GM13977 (cell line): ENCODE results near the gene PABPN1L.

Experiments used
- DNase-seq: peaks from one replicate; pipeline ENCODE4 v3.0.0; 2012; ENCODE audit warnings: low spot score
- CTCF ChIP-seq: IDR thresholded peaks from 2 replicates; pipeline ENCODE4 v1.5.1; 2012; ENCODE audit warnings: mild to moderate bottlenecking, control low read depth; ENCODE audit not compliant: insufficient read depth; ENCODE audit errors: extremely low read depth, missing control alignments
- in situ Hi-C: fragments of 300-500 bp; cut with MboI; formaldehyde crosslinking; loops from one replicate; pipeline ENCODE4 v1.12.0; 2022; ENCODE audit warnings: low sequenced_read_pairs, low pct_unique_long_range_greater_than_20kb, mixed read lengths, inconsistent platforms; ENCODE audit not compliant: unreplicated experiment

PABPN1L gene

GRCh38 chr16:88830783-88831182 is 35.7 kb downstream of the PABPN1L start:
- TF ChIP-seq CTCF: no peak
- DNase-seq: no peak
- in situ Hi-C loops: no loop called here

GRCh38 chr16:88830258-88830657 is 36.2 kb downstream of the PABPN1L start:
- no peak for DNase-seq
- no peak for TF ChIP-seq CTCF
- in situ Hi-C loops: no loop called here

- TF ChIP-seq CTCF: no peak
- in situ Hi-C loops: no loop called here
- DNase-seq: no peak
These were observed 37.7 kb downstream of the PABPN1L start for GRCh38 chr16:88828711-88829110.

- TF ChIP-seq CTCF: no peak
- no peak for DNase-seq
- in situ Hi-C loops: no loop called here
These were observed 38.7 kb downstream of the PABPN1L start for GRCh38 chr16:88827727-88828126.

- TF ChIP-seq CTCF: no peak
- in situ Hi-C loops: no loop called here
- DNase-seq: no peak
These were observed 40.2 kb downstream of the PABPN1L start for GRCh38 chr16:88826070-88826840.

GRCh38 chr16:88825146-88825545 is 41.3 kb downstream of the PABPN1L start:
- in situ Hi-C loops: no loop called here
- DNase-seq: no peak

More at GRCh38 chr16:88825146-88825545, 41.3 kb downstream of the PABPN1L start:
- no peak for TF ChIP-seq CTCF
